Muscle of arm (tissue), 14 donors: ENCODE measurements around the gene PDCD2. TPM values are rescaled to one million over a fixed set of nuclear protein-coding genes. Genes with fewer than 3 reads are reported as not detected.
"Not testable (repeated sequence)": the region's sequence is repeated elsewhere in the genome, so short reads cannot be mapped to it uniquely, and the experiment has no call there.

Source experiments
- DNase-seq: peaks from one replicate; pipeline ENCODE4 v3.0.0-alpha.2; 2013
- long read RNA-seq, 11 donors: transcript quantifications; one replicate each; lab custom pipeline, GENCODE V29; 2026
- polyA plus RNA-seq, 12 donors: library from polyadenylated mRNA; unstranded; fragments of 120-200 nt; gene quantifications; one replicate each; pipeline ENCODE4 v1.2.1, GENCODE V29; 2013; ENCODE audit not compliant: insufficient read length in 12 of 12

Gene PDCD2
- polyA plus RNA-seq: 10 to 100 TPM in 11 of 12 donors, not detected in 1; 45.8 to 60.5 (median 54.8) TPM
- long read RNA-seq, donor 1, transcript PDCD2-208 (6 exons, 3,378 nt): major isoform, 19 of 48 reads
- long read RNA-seq, donor 1, partial matches to known transcripts: 14 of 48 reads
- long read RNA-seq, donor 1, other reads (novel, unspliced or antisense): 0 of 48 reads
- long read RNA-seq, donor 2, transcript PDCD2-208 (6 exons, 3,378 nt): major isoform, 15 of 27 reads
- long read RNA-seq, donor 2, transcript PDCD2-209 (6 exons, 1,082 nt): minor isoform, 6 of 27 reads
- long read RNA-seq, donor 2, partial matches to known transcripts: 0 of 27 reads
- long read RNA-seq, donor 2, other reads (novel, unspliced or antisense): 0 of 27 reads
- long read RNA-seq, donor 3, transcript PDCD2-208 (6 exons, 3,378 nt): major isoform, 7 of 11 reads
- long read RNA-seq, donor 3, partial matches to known transcripts: 0 of 11 reads
- long read RNA-seq, donor 3, other reads (novel, unspliced or antisense): 0 of 11 reads
- long read RNA-seq, donor 4, transcript PDCD2-208 (6 exons, 3,378 nt): major isoform, 7 of 12 reads
- long read RNA-seq, donor 4, partial matches to known transcripts: 0 of 12 reads
- long read RNA-seq, donor 4, other reads (novel, unspliced or antisense): 0 of 12 reads
- long read RNA-seq, donor 5, transcript PDCD2-208 (6 exons, 3,378 nt): major isoform, 17 of 32 reads
- long read RNA-seq, donor 5, transcript PDCD2-209 (6 exons, 1,082 nt): minor isoform, 6 of 32 reads
- long read RNA-seq, donor 5, partial matches to known transcripts: 0 of 32 reads
- long read RNA-seq, donor 5, other reads (novel, unspliced or antisense): 0 of 32 reads
- long read RNA-seq, donor 6, transcript PDCD2-208 (6 exons, 3,378 nt): major isoform, 6 of 11 reads
- long read RNA-seq, donor 6, partial matches to known transcripts: 0 of 11 reads
- long read RNA-seq, donor 6, other reads (novel, unspliced or antisense): 0 of 11 reads
- long read RNA-seq, donor 7, partial matches to known transcripts: 0 of 8 reads
- long read RNA-seq, donor 7, other reads (novel, unspliced or antisense): 0 of 8 reads
- long read RNA-seq, donor 8, transcript PDCD2-208 (6 exons, 3,378 nt): major isoform, 10 of 22 reads
- long read RNA-seq, donor 8, partial matches to known transcripts: 0 of 22 reads
- long read RNA-seq, donor 8, other reads (novel, unspliced or antisense): 0 of 22 reads
- long read RNA-seq, donor 9, transcript PDCD2-208 (6 exons, 3,378 nt): major isoform, 9 of 11 reads
- long read RNA-seq, donor 9, partial matches to known transcripts: 0 of 11 reads
- long read RNA-seq, donor 9, other reads (novel, unspliced or antisense): 0 of 11 reads
- long read RNA-seq, donor 10, transcript PDCD2-208 (6 exons, 3,378 nt): major isoform, 9 of 15 reads
- long read RNA-seq, donor 10, partial matches to known transcripts: 0 of 15 reads
- long read RNA-seq, donor 10, other reads (novel, unspliced or antisense): 0 of 15 reads
- long read RNA-seq, donor 11, transcript PDCD2-208 (6 exons, 3,378 nt): major isoform, 13 of 23 reads
- long read RNA-seq, donor 11, partial matches to known transcripts: 0 of 23 reads
- long read RNA-seq, donor 11, other reads (novel, unspliced or antisense): 0 of 23 reads

GRCh38 chr6:170584181-170584953 lies at the start of gene PDCD2:
PDCD2 (minus strand) TSS chr6:170584637; CDS start chr6:170584581, 56 bp downstream.
- peak; percentile 91 for DNase-seq

GRCh38 chr6:170616020-170616554 lies 31.6 kb upstream of the PDCD2 start:
- not testable (repeated sequence) for DNase-seq

GRCh38 chr6:170612256-170612804 lies 27.9 kb upstream of the PDCD2 start:
- not testable (repeated sequence) for DNase-seq

- not testable (repeated sequence) for DNase-seq
Measured at GRCh38 chr6:170609225-170609624, 24.8 kb upstream of the PDCD2 start.

GRCh38 chr6:170605574-170606259 lies 21.3 kb upstream of the PDCD2 start:
- DNase-seq: no peak

- DNase-seq: no peak
Measured at GRCh38 chr6:170597278-170597677, 12.8 kb upstream of the PDCD2 start.

GRCh38 chr6:170596426-170596825 lies 12.0 kb upstream of the PDCD2 start:
- DNase-seq: no peak

- no peak for DNase-seq
Measured at GRCh38 chr6:170590725-170591124, 6.3 kb upstream of the PDCD2 start.

- DNase-seq: peak; percentile 2
Measured at GRCh38 chr6:170584954-170585498, 589 bp upstream of the PDCD2 start.

GRCh38 chr6:170583756-170584180 lies 669 bp downstream of the PDCD2 start:
- no peak for DNase-seq

GRCh38 chr6:170578909-170579308 lies 5.5 kb downstream of the PDCD2 start:
- DNase-seq: no peak

- DNase-seq: no peak
Measured at GRCh38 chr6:170575250-170575649, 9.2 kb downstream of the PDCD2 start.

GRCh38 chr6:170572704-170573466 lies 11.6 kb downstream of the PDCD2 start:
- DNase-seq: no peak

GRCh38 chr6:170564936-170565530 lies 19.4 kb downstream of the PDCD2 start:
- no peak for DNase-seq

- DNase-seq: no peak
Measured at GRCh38 chr6:170561555-170561954, 22.9 kb downstream of the PDCD2 start.

- no peak for DNase-seq
Measured at GRCh38 chr6:170555305-170555704, 29.1 kb downstream of the PDCD2 start.

GRCh38 chr6:170554796-170555137 lies 29.7 kb downstream of the PDCD2 start:
- no peak for DNase-seq
